ENCODE results near the gene LCN6.
"Not testable (repeated sequence)": the region's sequence is repeated elsewhere in the genome, so short reads cannot be mapped to it uniquely, and the experiment has no call there.

DNA sequence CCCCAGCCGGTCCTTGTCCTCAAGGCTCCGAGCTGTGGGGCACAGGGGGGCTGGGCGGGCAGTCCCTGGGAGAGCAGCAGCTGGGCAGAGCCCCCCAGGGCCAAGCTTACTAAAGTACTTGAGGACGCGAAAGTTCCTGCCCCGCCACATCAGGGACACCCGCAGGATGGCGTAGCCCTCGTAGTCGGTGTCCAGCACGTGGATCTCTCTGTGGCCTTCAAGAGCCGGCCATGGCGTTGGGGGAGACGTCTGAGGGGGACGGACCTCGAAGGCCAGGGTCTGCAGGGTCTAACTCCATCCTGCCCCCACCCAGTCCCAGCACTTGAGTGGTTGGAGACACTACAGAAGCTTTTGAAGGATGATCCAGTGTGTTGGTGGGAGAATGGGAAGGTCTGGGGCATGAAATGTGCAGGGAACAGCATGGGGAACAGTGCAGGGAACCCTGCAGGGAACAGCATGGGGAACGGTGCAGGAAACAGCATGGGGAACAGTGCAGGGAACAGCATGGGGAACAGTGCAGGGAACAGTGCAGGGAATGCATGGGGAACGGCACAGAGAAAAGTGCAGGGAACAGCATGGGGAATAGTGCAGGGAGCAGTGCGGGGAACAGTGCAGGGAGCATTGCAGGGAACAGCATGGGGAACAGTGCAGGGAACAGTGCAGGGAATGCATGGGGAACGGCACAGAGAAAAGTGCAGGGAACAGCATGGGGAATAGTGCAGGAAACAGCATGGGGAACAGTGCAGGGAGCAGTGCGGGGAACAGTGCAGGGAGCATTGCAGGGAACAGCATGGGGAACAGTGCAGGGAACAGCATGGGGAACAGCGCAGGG is 7.2 kb upstream of the LCN6 start:
- not testable (repeated sequence) for TF ChIP-seq EZH2, EZH2phosphoT487 (IDR thresholded peaks at IDR 0.05)
- TF ChIP-seq, protein P1, sequence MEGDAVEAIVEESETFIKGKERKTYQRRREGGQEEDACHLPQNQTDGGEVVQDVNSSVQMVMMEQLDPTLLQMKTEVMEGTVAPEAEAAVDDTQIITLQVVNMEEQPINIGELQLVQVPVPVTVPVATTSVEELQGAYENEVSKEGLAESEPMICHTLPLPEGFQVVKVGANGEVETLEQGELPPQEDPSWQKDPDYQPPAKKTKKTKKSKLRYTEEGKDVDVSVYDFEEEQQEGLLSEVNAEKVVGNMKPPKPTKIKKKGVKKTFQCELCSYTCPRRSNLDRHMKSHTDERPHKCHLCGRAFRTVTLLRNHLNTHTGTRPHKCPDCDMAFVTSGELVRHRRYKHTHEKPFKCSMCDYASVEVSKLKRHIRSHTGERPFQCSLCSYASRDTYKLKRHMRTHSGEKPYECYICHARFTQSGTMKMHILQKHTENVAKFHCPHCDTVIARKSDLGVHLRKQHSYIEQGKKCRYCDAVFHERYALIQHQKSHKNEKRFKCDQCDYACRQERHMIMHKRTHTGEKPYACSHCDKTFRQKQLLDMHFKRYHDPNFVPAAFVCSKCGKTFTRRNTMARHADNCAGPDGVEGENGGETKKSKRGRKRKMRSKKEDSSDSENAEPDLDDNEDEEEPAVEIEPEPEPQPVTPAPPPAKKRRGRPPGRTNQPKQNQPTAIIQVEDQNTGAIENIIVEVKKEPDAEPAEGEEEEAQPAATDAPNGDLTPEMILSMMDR (IDR thresholded peaks at IDR 0.05) = not testable (repeated sequence)
